CD14-positive monocyte (primary cell): ENCODE data around the gene WDR45B. TPM values are rescaled to one million over a fixed set of nuclear protein-coding genes. Genes with fewer than 3 reads are reported as not detected.

Experiments used
- DNase-seq, 3 donors: peaks; one replicate each; pipeline ENCODE4 v3.0.0-alpha.2; 2011 to 2022
- H2AFZ ChIP-seq: 2 replicates; pipeline ENCODE4 v1.6.0; 2012; ENCODE audit warnings: mild to moderate bottlenecking, low read depth, low read length, inconsistent platforms; ENCODE audit not compliant: insufficient read depth, poor library complexity, severe bottlenecking
- H3K27ac ChIP-seq, 2 donors: 1 replicate in 1 of 2; 2 replicates in 1 of 2; pipeline ENCODE4 v1.5.1; 2012 to 2013; ENCODE audit warnings: low read length in 2 of 2, control low read depth in 1 of 2, inconsistent platforms in 1 of 2, low read depth in 1 of 2, mild to moderate bottlenecking in 1 of 2
- H3K27me3 ChIP-seq, 2 donors: one replicate each; pipeline versions ENCODE4 v1.6.0 to v1.6.1; 2011 to 2013; ENCODE audit warnings: low read length in 2 of 2; ENCODE audit not compliant: control insufficient read depth in 2 of 2, insufficient read depth in 2 of 2
- H3K36me3 ChIP-seq, 2 donors: replicated peaks in 1 of 2; 1 replicate in 1 of 2; 2 replicates in 1 of 2; pipeline versions ENCODE4 v1.5.1 to v1.6.1; 2012 to 2013; ENCODE audit warnings: low read length in 2 of 2, control low read depth in 1 of 2, inconsistent platforms in 1 of 2, mild to moderate bottlenecking in 1 of 2; ENCODE audit not compliant: insufficient read depth in 2 of 2, control insufficient read depth in 1 of 2
- H3K4me1 ChIP-seq, 2 donors: 1 replicate in 1 of 2; 2 replicates in 1 of 2; pipeline versions ENCODE4 v1.5.1 to v1.6.1; 2012 to 2013; ENCODE audit warnings: low read length in 2 of 2, control low read depth in 1 of 2, inconsistent platforms in 1 of 2, mild to moderate bottlenecking in 1 of 2, moderate library complexity in 1 of 2; ENCODE audit not compliant: insufficient read depth in 2 of 2, control insufficient read depth in 1 of 2
- H3K4me2 ChIP-seq: replicated peaks from 2 replicates; pipeline ENCODE3; 2012; ENCODE audit warnings: low read length, moderate library complexity, mild to moderate bottlenecking; ENCODE audit not compliant: poor library complexity, severe bottlenecking; ENCODE audit errors: extremely low read depth
- H3K4me3 ChIP-seq, 3 experiments: fragments of 200-600 bp in 1 of 3; sonication (generic) in 1 of 3; replicated peaks in 1 of 3; 1 replicate in 2 of 3; 2 replicates in 1 of 3; pipeline ENCODE4 v1.5.1; 2011 to 2013; ENCODE audit warnings: low read length in 3 of 3, mild to moderate bottlenecking in 3 of 3, control low read depth in 2 of 3, low read depth in 2 of 3, inconsistent platforms in 1 of 3, moderate library complexity in 1 of 3
- H3K79me2 ChIP-seq: 2 replicates; pipeline ENCODE4 v1.6.0; 2012; ENCODE audit warnings: mild to moderate bottlenecking, control low read depth, inconsistent platforms, low read length, moderate library complexity; ENCODE audit not compliant: insufficient read depth
- H3K9ac ChIP-seq: 2 replicates; pipeline ENCODE4 v1.6.0; 2017; ENCODE audit warnings: low read length, mild to moderate bottlenecking; ENCODE audit not compliant: insufficient read depth, poor library complexity, severe bottlenecking
- H3K9me3 ChIP-seq, 2 donors: replicated peaks in 1 of 2; 1 replicate in 1 of 2; 2 replicates in 1 of 2; pipeline versions ENCODE4 v1.5.1 to v1.6.1; 2012 to 2013; ENCODE audit warnings: low read length in 2 of 2, control low read depth in 1 of 2; ENCODE audit not compliant: control insufficient read depth in 1 of 2, insufficient read depth in 1 of 2
- H4K20me1 ChIP-seq: 2 replicates; pipeline ENCODE4 v1.6.0; 2012; ENCODE audit warnings: mild to moderate bottlenecking, low read length, control low read depth, moderate library complexity; ENCODE audit not compliant: insufficient read depth
- H3K27ac Mint-ChIP-seq, 7 donors: one replicate each; pipeline ENCODE4 v1.8.0; 2020; ENCODE audit warnings: mild to moderate bottlenecking in 7 of 7, mixed read lengths in 7 of 7, moderate library complexity in 6 of 7, inconsistent platforms in 2 of 7
- H3K27me3 Mint-ChIP-seq, 3 donors: one replicate each; pipeline ENCODE4 v1.8.0; 2021 to 2022; ENCODE audit warnings: low read depth in 3 of 3, mild to moderate bottlenecking in 3 of 3, mixed read lengths in 3 of 3, moderate library complexity in 3 of 3, inconsistent platforms in 1 of 3
- H3K36me3 Mint-ChIP-seq, 2 donors: one replicate each; pipeline ENCODE4 v1.8.0; 2020; ENCODE audit warnings: mixed read lengths in 2 of 2, inconsistent platforms in 1 of 2, mild to moderate bottlenecking in 1 of 2
- H3K4me1 Mint-ChIP-seq: one replicate; pipeline ENCODE4 v1.8.0; 2020; ENCODE audit warnings: mild to moderate bottlenecking, mixed read lengths
- H3K4me3 Mint-ChIP-seq, 2 donors: one replicate each; pipeline ENCODE4 v1.8.0; 2020; ENCODE audit warnings: mild to moderate bottlenecking in 2 of 2, mixed read lengths in 2 of 2, moderate library complexity in 1 of 2
- H3K9me3 Mint-ChIP-seq, 7 donors: one replicate each; pipeline ENCODE4 v1.8.0; 2020 to 2022; ENCODE audit warnings: mixed read lengths in 7 of 7, mild to moderate bottlenecking in 6 of 7, moderate library complexity in 6 of 7, inconsistent platforms in 2 of 7
- WGBS: methylation state at CpG from one replicate; pipeline ENCODE4 v1.1.5; 2013; ENCODE audit warnings: missing lambda C conversion rate; ENCODE audit not compliant: insufficient coverage; 5-methylcytosine and 5-hydroxymethylcytosine counted together
- intact Hi-C, 2 donors: fragments of 100-400 bp; cut with micrococcal nuclease; formaldehyde crosslinking; loops; one replicate each; pipeline versions ENCODE4 v1.15.0 to v1.15.1; 2023
- polyA plus RNA-seq, 3 donors: library from polyadenylated mRNA; depleted of rRNA in 1 of 3; unstranded in 2 of 3; stranded (reverse) in 1 of 3; fragments of 300-500 nt in 2 of 3; fragments of >200 nt in 1 of 3; fragmentation: Illumina TruSeq in 2 of 3; gene quantifications; 1 replicate in 2 of 3; 2 replicates in 1 of 3; pipeline ENCODE4 v1.2.3, GENCODE V29; 2012 to 2021
- TF ChIP-seq, protein P1 (sequence below): fragments of 200-600 bp; IDR thresholded peaks from one replicate; pipeline ENCODE4 v1.8.0; 2022; ENCODE audit warnings: antibody characterized with exemption, mild to moderate bottlenecking

The WDR45B gene
- polyA plus RNA-seq, 3 donors, result 42.6 to 82.6 (median 60.3) TPM

DNA sequence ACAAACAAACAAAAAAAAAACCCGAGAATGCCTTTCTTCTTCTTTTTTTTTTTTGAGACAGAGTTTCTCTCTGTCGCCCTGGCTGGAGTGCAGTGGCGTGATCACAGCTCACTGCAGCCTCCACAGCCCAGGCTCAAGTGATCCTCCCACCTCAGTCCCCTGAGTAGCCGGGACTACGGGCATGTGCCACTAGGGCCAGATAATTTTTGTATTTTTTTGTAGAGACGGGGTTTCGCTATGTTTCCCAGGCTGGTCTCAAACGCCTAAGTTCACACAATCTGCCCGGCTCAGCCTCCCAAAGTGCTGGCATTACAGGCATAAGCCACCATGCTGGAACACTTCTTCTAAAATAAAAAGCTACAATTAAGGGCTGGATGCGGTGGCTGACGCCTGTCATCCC, 17.0 kb upstream of the WDR45B start:
- Histone ChIP-seq H3K36me3 (no peaks in the 10 kb centered on the region), H3K27me3 (no peaks in the 10 kb centered on the region), H2AFZ (no peak overlapping the region), H3K4me2 (no peak overlapping the region), H4K20me1 (no peaks in the 10 kb centered on the region), H3K9ac (no peak overlapping the region), H3K9me3 (no peaks in the 10 kb centered on the region), H3K4me1 (peaks cover 3 to 8% of the 10 kb centered on the region in 2 donors), H3K4me3 (no peak overlapping the region), H3K79me2 (no peaks in the 10 kb centered on the region), H3K27ac (no peak overlapping the region)
- intact Hi-C loops, result loop anchor here in 1 of 2 donors (5.0 kb wide), 1 partner anchor 107 kb away; no protein-coding TSS in a partner anchor
- WGBS, result 94% methylated on average over 5 of the region's 11 CpGs
- no peak for DNase-seq
- no peaks in the 10 kb centered on the region for H3K36me3 Mint-ChIP-seq
- H3K4me1 Mint-ChIP-seq, result peaks cover 9% of the 10 kb centered on the region
- peaks cover 0 to 4% (median 0%) of the 10 kb centered on the region in 3 donors for H3K27me3 Mint-ChIP-seq
- TF ChIP-seq, protein P1, sequence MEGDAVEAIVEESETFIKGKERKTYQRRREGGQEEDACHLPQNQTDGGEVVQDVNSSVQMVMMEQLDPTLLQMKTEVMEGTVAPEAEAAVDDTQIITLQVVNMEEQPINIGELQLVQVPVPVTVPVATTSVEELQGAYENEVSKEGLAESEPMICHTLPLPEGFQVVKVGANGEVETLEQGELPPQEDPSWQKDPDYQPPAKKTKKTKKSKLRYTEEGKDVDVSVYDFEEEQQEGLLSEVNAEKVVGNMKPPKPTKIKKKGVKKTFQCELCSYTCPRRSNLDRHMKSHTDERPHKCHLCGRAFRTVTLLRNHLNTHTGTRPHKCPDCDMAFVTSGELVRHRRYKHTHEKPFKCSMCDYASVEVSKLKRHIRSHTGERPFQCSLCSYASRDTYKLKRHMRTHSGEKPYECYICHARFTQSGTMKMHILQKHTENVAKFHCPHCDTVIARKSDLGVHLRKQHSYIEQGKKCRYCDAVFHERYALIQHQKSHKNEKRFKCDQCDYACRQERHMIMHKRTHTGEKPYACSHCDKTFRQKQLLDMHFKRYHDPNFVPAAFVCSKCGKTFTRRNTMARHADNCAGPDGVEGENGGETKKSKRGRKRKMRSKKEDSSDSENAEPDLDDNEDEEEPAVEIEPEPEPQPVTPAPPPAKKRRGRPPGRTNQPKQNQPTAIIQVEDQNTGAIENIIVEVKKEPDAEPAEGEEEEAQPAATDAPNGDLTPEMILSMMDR, result no peak
- H3K9me3 Mint-ChIP-seq, result peaks cover 0 to 2% (median 0%) of the 10 kb centered on the region in 7 donors
- no peak overlapping the region for H3K4me3 Mint-ChIP-seq
- no peak overlapping the region for H3K27ac Mint-ChIP-seq

DNA sequence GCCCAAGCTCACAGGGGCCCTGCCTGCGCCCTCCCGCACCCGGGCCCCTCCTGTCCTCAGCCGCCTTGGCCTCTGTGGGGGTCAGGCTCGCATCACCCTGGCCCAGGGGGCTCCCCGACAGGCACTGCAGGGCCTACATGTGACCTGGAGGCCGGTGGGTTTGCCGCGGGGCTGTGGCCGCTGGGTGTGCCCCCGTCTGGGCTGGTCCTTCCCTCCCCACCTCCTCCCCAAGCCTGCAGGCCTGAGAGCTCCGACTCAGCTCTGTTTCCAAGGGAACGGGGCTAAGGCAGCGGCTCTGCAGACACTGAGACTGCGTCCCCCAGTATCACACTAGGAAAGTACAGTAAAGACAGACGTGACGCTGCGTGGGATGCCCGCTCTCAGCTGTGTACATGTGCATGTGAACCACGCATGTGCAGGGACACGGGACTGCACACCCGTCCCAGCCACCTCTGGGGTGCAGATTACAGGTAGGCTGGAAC, 16.5 kb upstream of the WDR45B start:
- WGBS, result 94% methylated on average over 17 of the region's 22 CpGs
- H3K79me2 ChIP-seq, result no peaks in the 10 kb centered on the region

More for the DNA sequence above, 16.5 kb upstream of the WDR45B start:
- Mint-ChIP-seq H3K36me3 (no peaks in the 10 kb centered on the region), H3K27ac (no peak overlapping the region), H3K9me3 (peaks cover 0 to 2% (median 0%) of the 10 kb centered on the region in 7 donors), H3K4me3 (no peak overlapping the region), H3K4me1 (peaks cover 9% of the 10 kb centered on the region), H3K27me3 (peaks cover 0 to 6% (median 0%) of the 10 kb centered on the region in 3 donors)
- TF ChIP-seq, protein P1, result no peak
- H2AFZ ChIP-seq, result no peak overlapping the region
- H3K27me3 ChIP-seq, result no peaks in the 10 kb centered on the region
- no peaks in the 10 kb centered on the region for H3K36me3 ChIP-seq
- no peak overlapping the region for H3K4me3 ChIP-seq
- peaks cover 3 to 8% of the 10 kb centered on the region in 2 donors for H3K4me1 ChIP-seq
- no peak for DNase-seq
- H3K4me2 ChIP-seq, result no peak overlapping the region
- no peak overlapping the region for H3K9ac ChIP-seq
- H3K27ac ChIP-seq, result no peak overlapping the region
- intact Hi-C loops, result loop anchor here in 1 of 2 donors (5.0 kb wide), 1 partner anchor 108 kb away; no protein-coding TSS in a partner anchor
- H3K9me3 ChIP-seq, result no peaks in the 10 kb centered on the region
- H4K20me1 ChIP-seq, result no peaks in the 10 kb centered on the region
